WTC11 (cell line): ENCODE data around the gene MED27. TPM values are rescaled to one million over a fixed set of nuclear protein-coding genes. Genes with fewer than 3 reads are reported as not detected.

Experiments
- ATAC-seq: fragments of 200-7000 bp; cut with Tn5 transposase; 2 replicates; pipeline ENCODE4 v1.10.0; 2021; ENCODE audit warnings: mild to moderate bottlenecking, moderate library complexity
- CTCF ChIA-PET: fragments of 300-600 bp; sonication (Branson Sonifier 250); formaldehyde crosslinking; loops from one replicate; lab custom pipeline; 2021; ENCODE audit warnings: antibody characterized with exemption; lab: Charles Lee
- POLR2A ChIA-PET: fragments of 350-600 bp; sonication (Branson Sonifier 250); formaldehyde crosslinking; loops from one replicate; lab custom pipeline; 2021; ENCODE audit warnings: antibody characterized with exemption; lab: Charles Lee
- DNase-seq: peaks from one replicate; pipeline ENCODE4 v3.0.0; 2021; ENCODE audit warnings: low spot score
- H3K27ac Mint-ChIP-seq: 2 replicates; pipeline ENCODE4 v1.8.0; 2021; ENCODE audit warnings: mixed read lengths
- H3K27me3 Mint-ChIP-seq: 2 replicates; pipeline ENCODE4 v1.8.0; 2021; ENCODE audit warnings: low read depth, mild to moderate bottlenecking, moderate library complexity, mixed read lengths
- H3K36me3 Mint-ChIP-seq: 2 replicates; pipeline ENCODE4 v1.8.0; 2021; ENCODE audit warnings: mixed read lengths
- H3K4me1 Mint-ChIP-seq: 2 replicates; pipeline ENCODE4 v1.8.0; 2022; ENCODE audit warnings: mixed read lengths
- H3K4me3 Mint-ChIP-seq: 2 replicates; pipeline ENCODE4 v1.8.0; 2021; ENCODE audit warnings: mild to moderate bottlenecking, moderate library complexity, mixed read lengths
- H3K9me3 Mint-ChIP-seq: 2 replicates; pipeline ENCODE4 v1.8.0; 2021; ENCODE audit warnings: mixed read lengths
- AR ChIP-seq: fragments of 250-450 bp; sonication (Bioruptor Pico); IDR thresholded peaks from 2 replicates; pipeline ENCODE4 v1.9.0; 2021; ENCODE audit warnings: mild to moderate bottlenecking
- ARID4B ChIP-seq: sonication (generic); formaldehyde crosslinking; IDR thresholded peaks from 2 replicates; pipeline ENCODE4 v1.8.0; 2023; ENCODE audit warnings: missing genetic modification reagents, mild to moderate bottlenecking, borderline replicate concordance
- ATF1 ChIP-seq: sonication (generic); formaldehyde crosslinking; IDR thresholded peaks from 2 replicates; pipeline ENCODE4 v1.8.1; 2023; ENCODE audit warnings: mild to moderate bottlenecking, moderate library complexity, missing genetic modification reagents
- ATF6 ChIP-seq: sonication (generic); formaldehyde crosslinking; IDR thresholded peaks from 2 replicates; pipeline ENCODE4 v1.8.1; 2023; ENCODE audit warnings: mild to moderate bottlenecking, missing genetic modification reagents
- CDX4 ChIP-seq: fragments of 250-450 bp; sonication (Bioruptor Pico); IDR thresholded peaks from 2 replicates; pipeline ENCODE4 v1.9.0; 2021; ENCODE audit warnings: moderate library complexity, mild to moderate bottlenecking, inconsistent platforms, borderline replicate concordance
- CREM ChIP-seq: sonication (generic); formaldehyde crosslinking; IDR thresholded peaks from 2 replicates; pipeline ENCODE4 v1.8.1; 2022; ENCODE audit warnings: mild to moderate bottlenecking, missing genetic modification reagents, moderate library complexity
- E2F1 ChIP-seq: sonication (generic); formaldehyde crosslinking; IDR thresholded peaks from 2 replicates; pipeline ENCODE4 v1.8.0; 2022; ENCODE audit warnings: mild to moderate bottlenecking, missing genetic modification reagents
- ERG ChIP-seq: fragments of 250-450 bp; sonication (Bioruptor Pico); IDR thresholded peaks from 2 replicates; pipeline ENCODE4 v1.8.0; 2021; ENCODE audit warnings: mild to moderate bottlenecking
- ETV6 ChIP-seq: sonication (generic); formaldehyde crosslinking; IDR thresholded peaks from 2 replicates; pipeline ENCODE4 v1.8.1; 2022; ENCODE audit warnings: mild to moderate bottlenecking, missing genetic modification reagents
- FOXK1 ChIP-seq: sonication (generic); formaldehyde crosslinking; IDR thresholded peaks from 2 replicates; pipeline ENCODE4 v1.8.0; 2022; ENCODE audit warnings: mild to moderate bottlenecking, moderate library complexity, missing genetic modification reagents
- GRHL2 ChIP-seq: fragments of 250-450 bp; sonication (Bioruptor Pico); IDR thresholded peaks from 2 replicates; pipeline ENCODE4 v1.8.0; 2022; ENCODE audit warnings: mild to moderate bottlenecking, moderate library complexity; ENCODE audit not compliant: insufficient replicate concordance, severe bottlenecking
- SP1 ChIP-seq: sonication (generic); formaldehyde crosslinking; conservative IDR thresholded peaks from 2 replicates; pipeline ENCODE4 v1.8.1; 2022; ENCODE audit warnings: missing genetic modification reagents
- TCF7 ChIP-seq: sonication (generic); formaldehyde crosslinking; IDR thresholded peaks from 2 replicates; pipeline ENCODE4 v1.8.0; 2022; ENCODE audit warnings: mild to moderate bottlenecking, low read depth, missing genetic modification reagents, moderate library complexity
- ZBTB21 ChIP-seq: sonication (generic); formaldehyde crosslinking; IDR thresholded peaks from 2 replicates; pipeline ENCODE4 v1.8.1; 2023; ENCODE audit warnings: mild to moderate bottlenecking, missing genetic modification reagents, borderline replicate concordance
- ZNF219 ChIP-seq: sonication (generic); formaldehyde crosslinking; IDR thresholded peaks from 2 replicates; pipeline ENCODE4 v1.8.0; 2023; ENCODE audit warnings: missing genetic modification reagents, mild to moderate bottlenecking, borderline replicate concordance
- ZNF263 ChIP-seq: sonication (generic); formaldehyde crosslinking; IDR thresholded peaks from 2 replicates; pipeline ENCODE4 v1.8.1; 2022; ENCODE audit warnings: low read depth, mild to moderate bottlenecking, moderate library complexity, missing genetic modification reagents
- ZNF423 ChIP-seq: fragments of 250-450 bp; sonication (Bioruptor Pico); IDR thresholded peaks from 2 replicates; pipeline ENCODE4 v2.1.2; 2022; ENCODE audit warnings: mild to moderate bottlenecking, moderate library complexity
- total RNA-seq: library from RNA; stranded (reverse); gene quantifications from 3 replicates; pipeline ENCODE4 v1.2.3, GENCODE V29; 2021

MED27 gene
- total RNA-seq, 1 experiment from 2014 or later: 27.9 TPM

GRCh38 chr9:132056717-132057560, 22.7 kb downstream of the MED27 start (continued):
- TF ChIP-seq ERG (no peak), ATF6 (CRISPR knock-in tag) (no peak), GRHL2 (CRISPR knock-in tag) (no peak), E2F1 (CRISPR knock-in tag) (no peak), FOXK1 (CRISPR knock-in tag) (no peak), ZBTB21 (no peak), ATF1 (CRISPR knock-in tag) (no peak), ZNF219 (CRISPR knock-in tag) (no peak), ZNF423 (CRISPR knock-in tag) (no peak)

- no peak for DNase-seq
- Mint-ChIP-seq H3K4me3 (no peak overlapping the region), H3K9me3 (peaks cover 15% of the 10 kb centered on the region), H3K4me1 (peaks cover 23% of the 10 kb centered on the region)
- no peak for TF ChIP-seq ETV6 (CRISPR knock-in tag)
- TF ChIP-seq CREM (CRISPR knock-in tag): no peak
- TF ChIP-seq E2F1 (CRISPR knock-in tag): no peak
- no peak for TF ChIP-seq ARID4B
- no peak for TF ChIP-seq ZBTB21
- TF ChIP-seq AR (CRISPR knock-in tag): no peak
- TF ChIP-seq ZNF263 (CRISPR knock-in tag): no peak
- TF ChIP-seq SP1 (CRISPR knock-in tag): no peak
- no peak for TF ChIP-seq TCF7 (CRISPR knock-in tag)
- TF ChIP-seq CDX4: no peak
- TF ChIP-seq, all 79 proteins: peak for 0
- Mint-ChIP-seq H3K36me3 (peaks cover 22% of the 10 kb centered on the region), H3K27me3 (no peaks in the 10 kb centered on the region), H3K27ac (no peak overlapping the region)
- POLR2A ChIA-PET: no interaction called here
- CTCF ChIA-PET: interaction anchor here (1.1 kb wide), 1 partner anchor 114 kb away, joined by 3 read pairs; no protein-coding TSS in a partner anchor
- ATAC-seq: no peak
These were observed 23.9 kb downstream of the MED27 start for GRCh38 chr9:132055756-132056155.
